ENCODE results near the gene NKAIN2.

Gene NKAIN2

DNA sequence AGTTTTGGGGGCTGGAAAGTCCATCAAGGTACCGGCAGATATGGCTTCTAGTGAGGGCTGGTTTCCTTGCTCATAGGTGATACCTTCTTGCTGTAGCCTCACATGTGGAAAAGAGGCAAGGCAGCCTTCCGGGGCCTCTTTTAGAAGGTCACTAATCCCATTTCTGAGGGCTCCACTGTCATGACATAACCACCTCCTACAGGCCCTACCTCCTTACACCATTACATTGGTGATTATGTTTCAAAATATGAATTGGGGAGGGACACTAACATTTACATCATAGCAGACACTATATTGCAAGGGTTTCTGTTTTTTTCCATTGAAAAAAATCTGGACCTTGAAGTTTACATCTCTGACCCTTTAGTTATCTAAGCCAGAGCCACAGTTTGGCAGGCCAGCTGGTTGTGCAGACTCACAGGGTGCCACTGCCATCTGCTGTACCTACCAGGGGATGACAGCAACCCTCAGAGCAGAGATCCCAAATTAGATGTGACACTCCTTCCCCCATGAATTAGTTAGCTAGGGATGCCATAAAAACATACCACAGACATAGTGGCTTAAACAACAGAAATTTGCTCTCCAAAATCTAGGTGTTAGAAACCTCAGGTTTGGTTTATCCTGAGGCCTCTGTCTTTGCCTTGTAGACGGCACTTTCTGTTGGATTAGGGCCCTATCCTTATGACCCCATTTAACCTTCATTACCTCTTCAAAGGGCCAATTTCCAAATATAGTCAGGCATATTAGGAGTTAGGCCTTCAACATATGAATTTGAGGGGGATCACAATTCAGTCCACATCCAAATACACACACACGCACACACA, 992.2 kb downstream of the NKAIN2 start:
- H3K9me3 ChIP-seq = no peaks in the 10 kb centered on the region
- TF ChIP-seq CTCF (IDR thresholded peaks at IDR 0.05) = no peak
- H3K4me1 ChIP-seq (ENCODE audit: control insufficient read depth in 1 of 2, insufficient read depth in 1 of 2, low read depth in 1 of 2, low read length in 1 of 2) = no peaks in the 10 kb centered on the region
- no peaks in the 10 kb centered on the region for H3K27me3 ChIP-seq
- H3K4me3 ChIP-seq (ENCODE audit: low read depth in 1 of 2, low read length in 1 of 2) = no peak overlapping the region
- H3K27ac ChIP-seq = no peak overlapping the region
- H3K36me3 ChIP-seq = no peaks in the 10 kb centered on the region

- H3K4me3 ChIP-seq (ENCODE audit: low read depth in 1 of 2, low read length in 1 of 2) = no peak overlapping the region
- no peaks in the 10 kb centered on the region for H3K9me3 ChIP-seq
- H3K27me3 ChIP-seq = no peaks in the 10 kb centered on the region
- no peaks in the 10 kb centered on the region for H3K4me1 ChIP-seq (ENCODE audit: control insufficient read depth in 1 of 2, insufficient read depth in 1 of 2, low read depth in 1 of 2, low read length in 1 of 2)
- H3K36me3 ChIP-seq = no peaks in the 10 kb centered on the region
- no peak overlapping the region for H3K27ac ChIP-seq
- no peak for TF ChIP-seq CTCF (IDR thresholded peaks at IDR 0.05)
Observed at GRCh38 chr6:124796464-124796970, 992.9 kb downstream of the NKAIN2 start.

GRCh38 chr6:124797224-124797623, 993.6 kb downstream of the NKAIN2 start:
- no peak for TF ChIP-seq CTCF (IDR thresholded peaks at IDR 0.05)
- no peaks in the 10 kb centered on the region for H3K36me3 ChIP-seq
- no peaks in the 10 kb centered on the region for H3K27me3 ChIP-seq
- H3K4me3 ChIP-seq (ENCODE audit: low read depth in 1 of 2, low read length in 1 of 2) = no peak overlapping the region
- no peak overlapping the region for H3K27ac ChIP-seq
- H3K9me3 ChIP-seq = no peaks in the 10 kb centered on the region
- no peaks in the 10 kb centered on the region for H3K4me1 ChIP-seq (ENCODE audit: control insufficient read depth in 1 of 2, insufficient read depth in 1 of 2, low read depth in 1 of 2, low read length in 1 of 2)

DNA sequence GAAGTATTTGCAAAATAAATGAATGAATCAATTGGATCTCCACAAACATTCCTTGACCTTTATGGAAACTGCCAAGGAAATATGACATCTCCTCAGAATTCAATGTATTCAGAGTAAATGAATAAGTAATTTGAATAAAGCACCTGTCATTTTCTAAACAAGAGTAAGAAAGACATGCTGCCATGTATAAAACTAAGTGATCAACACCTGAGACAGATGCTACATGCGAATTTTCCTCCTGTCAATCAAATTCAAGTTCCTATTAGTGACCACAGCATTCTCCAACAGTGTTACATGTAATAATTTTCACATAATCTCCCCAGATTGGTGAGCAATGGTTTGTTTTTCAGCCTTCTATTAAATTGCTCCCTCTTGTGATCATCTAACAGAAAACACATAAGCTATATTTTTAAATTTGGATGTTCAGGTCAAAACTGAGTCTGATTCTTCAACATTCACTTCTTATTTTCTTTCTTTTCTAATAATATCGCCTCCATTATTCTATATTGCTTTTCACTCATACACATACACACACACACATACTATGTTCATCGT, 995.4 kb downstream of the NKAIN2 start:
- Histone ChIP-seq H3K36me3 (no peaks in the 10 kb centered on the region), H3K9me3 (no peaks in the 10 kb centered on the region), H3K27ac (no peak overlapping the region), H3K4me3 (ENCODE audit: low read depth in 1 of 2, low read length in 1 of 2) (no peak overlapping the region), H3K4me1 (ENCODE audit: control insufficient read depth in 1 of 2, insufficient read depth in 1 of 2, low read depth in 1 of 2, low read length in 1 of 2) (no peaks in the 10 kb centered on the region), H3K27me3 (no peaks in the 10 kb centered on the region)
- TF ChIP-seq CTCF (IDR thresholded peaks at IDR 0.05) = no peak

DNA sequence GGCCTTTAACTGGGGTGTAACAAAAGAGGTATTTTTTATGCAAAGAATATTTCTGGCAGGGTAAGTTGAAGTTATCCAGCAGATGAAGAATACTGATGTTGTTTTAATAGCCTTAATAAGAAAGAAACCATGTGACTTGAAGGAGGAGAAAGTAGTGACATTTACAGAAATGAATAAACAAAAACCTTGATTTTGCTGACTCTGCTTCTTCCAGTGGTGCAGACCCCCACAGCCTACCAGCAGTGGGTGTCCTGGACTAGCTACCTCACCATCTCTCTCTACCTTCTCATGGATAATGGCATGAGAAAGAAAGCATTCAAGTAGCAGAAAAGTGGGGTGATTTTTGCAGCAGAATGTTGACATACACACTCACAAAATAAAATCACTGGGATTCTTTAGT, 996.0 kb downstream of the NKAIN2 start:
- H3K9me3 ChIP-seq = no peaks in the 10 kb centered on the region
- TF ChIP-seq CTCF (IDR thresholded peaks at IDR 0.05) = no peak

More for the DNA sequence above, 996.0 kb downstream of the NKAIN2 start:
- H3K4me1 ChIP-seq (ENCODE audit: control insufficient read depth in 1 of 2, insufficient read depth in 1 of 2, low read depth in 1 of 2, low read length in 1 of 2) = no peaks in the 10 kb centered on the region
- no peaks in the 10 kb centered on the region for H3K27me3 ChIP-seq
- no peaks in the 10 kb centered on the region for H3K36me3 ChIP-seq
- H3K4me3 ChIP-seq (ENCODE audit: low read depth in 1 of 2, low read length in 1 of 2) = no peak overlapping the region
- H3K27ac ChIP-seq = no peak overlapping the region
